Fibroblast of mammary gland (primary cell): Measurements from ENCODE around the gene MED13.

ENCODE experiments used
- DNase-seq: peaks from one replicate; pipeline ENCODE4 v3.0.0-alpha.2; 2010; ENCODE audit warnings: low read depth
- H3K4me3 ChIP-seq: 2 replicates; pipeline ENCODE4 v1.5.1; 2011; ENCODE audit warnings: low read depth, mild to moderate bottlenecking, low read length, moderate library complexity; ENCODE audit not compliant: control insufficient read depth
- CTCF ChIP-seq: conservative IDR thresholded peaks from 2 replicates; pipeline ENCODE4 v1.5.1; 2011; ENCODE audit warnings: low read depth, low read length, inconsistent platforms; ENCODE audit not compliant: control insufficient read depth, insufficient read depth

Gene MED13

GRCh38 chr17:62105861-62106260 is 40.8 kb upstream of the MED13 start:
- TF ChIP-seq CTCF = no peak
- H3K4me3 ChIP-seq = no peak overlapping the region

GRCh38 chr17:62105357-62105756 is 40.3 kb upstream of the MED13 start:
- TF ChIP-seq CTCF = no peak
- H3K4me3 ChIP-seq = no peak overlapping the region
- no peak for DNase-seq

More at GRCh38 chr17:62105861-62106260, 40.8 kb upstream of the MED13 start:
- no peak for DNase-seq

GRCh38 chr17:62101515-62101914 is 36.4 kb upstream of the MED13 start:
- DNase-seq = no peak
- H3K4me3 ChIP-seq = no peak overlapping the region
- no peak for TF ChIP-seq CTCF

- DNase-seq = no peak
- H3K4me3 ChIP-seq = no peak overlapping the region
- no peak for TF ChIP-seq CTCF
Measured at GRCh38 chr17:62101090-62101489, 36.0 kb upstream of the MED13 start.

- DNase-seq = no peak
- no peak overlapping the region for H3K4me3 ChIP-seq
- TF ChIP-seq CTCF = no peak
Measured at GRCh38 chr17:62100055-62100454, 35.0 kb upstream of the MED13 start.

GRCh38 chr17:62099532-62099931 is 34.5 kb upstream of the MED13 start:
- no peak for DNase-seq
- H3K4me3 ChIP-seq = no peak overlapping the region
- TF ChIP-seq CTCF = no peak

GRCh38 chr17:62098623-62099231 is 33.6 kb upstream of the MED13 start:
- no peak overlapping the region for H3K4me3 ChIP-seq
- DNase-seq = no peak
- no peak for TF ChIP-seq CTCF
